Mesenchymal stem cell (in vitro differentiated cells and primary cell): ENCODE measurements around the gene FAM78B.

Source experiments
- DNase-seq: peaks from one replicate; pipeline ENCODE4 v3.0.0-alpha.2; 2013
- H2AFZ ChIP-seq: one replicate; pipeline ENCODE4 v1.6.1; 2013; ENCODE audit warnings: low read depth, mild to moderate bottlenecking, control low read depth, inconsistent platforms, low read length, moderate library complexity
- H2AK5ac ChIP-seq: 2 replicates; pipeline ENCODE4 v1.6.1; 2013; ENCODE audit warnings: low read length, moderate library complexity, mild to moderate bottlenecking, inconsistent platforms; ENCODE audit not compliant: severe bottlenecking
- H2BK120ac ChIP-seq: one replicate; pipeline ENCODE4 v1.6.1; 2013; ENCODE audit warnings: low read depth, mild to moderate bottlenecking, inconsistent platforms, low read length, moderate library complexity
- H2BK12ac ChIP-seq, 2 experiments: one replicate each; pipeline ENCODE4 v1.6.1; 2013; ENCODE audit warnings: inconsistent platforms in 2 of 2, low read length in 2 of 2, mild to moderate bottlenecking in 2 of 2, moderate library complexity in 2 of 2, control low read depth in 1 of 2
- H2BK15ac ChIP-seq: one replicate; pipeline ENCODE4 v1.6.1; 2013; ENCODE audit warnings: mild to moderate bottlenecking, low read depth, inconsistent platforms; ENCODE audit not compliant: poor library complexity, severe bottlenecking
- H2BK5ac ChIP-seq: 2 replicates; pipeline ENCODE4 v1.6.1; 2013; ENCODE audit warnings: low read depth, mild to moderate bottlenecking, low read length, control low read depth, inconsistent platforms; ENCODE audit not compliant: poor library complexity, severe bottlenecking
- H3K14ac ChIP-seq, 2 experiments: one replicate each; pipeline ENCODE4 v1.6.1; 2013; ENCODE audit warnings: inconsistent platforms in 2 of 2, low read length in 2 of 2, control low read depth in 1 of 2, mild to moderate bottlenecking in 1 of 2, moderate library complexity in 1 of 2
- H3K18ac ChIP-seq, 2 experiments: one replicate each; pipeline ENCODE4 v1.6.1; 2013; ENCODE audit warnings: inconsistent platforms in 2 of 2, low read length in 2 of 2, control low read depth in 1 of 2, low read depth in 1 of 2, mild to moderate bottlenecking in 1 of 2
- H3K23ac ChIP-seq, 2 experiments: one replicate each; pipeline ENCODE4 v1.6.1; 2013; ENCODE audit warnings: inconsistent platforms in 2 of 2, low read length in 2 of 2, mild to moderate bottlenecking in 2 of 2, moderate library complexity in 2 of 2, control low read depth in 1 of 2
- H3K27ac ChIP-seq: 2 replicates; pipeline ENCODE4 v1.5.1; 2013; ENCODE audit warnings: mild to moderate bottlenecking, moderate library complexity, low read length, control low read depth, inconsistent platforms; ENCODE audit not compliant: poor library complexity, severe bottlenecking
- H3K27me3 ChIP-seq, 2 experiments: 2 replicates each; pipeline versions ENCODE4 v1.6.1 to v1.7.0; 2013; ENCODE audit warnings: low read length in 2 of 2, mild to moderate bottlenecking in 2 of 2, moderate library complexity in 2 of 2, control low read depth in 1 of 2, inconsistent platforms in 1 of 2; ENCODE audit not compliant: control insufficient read depth in 1 of 2, insufficient read depth in 1 of 2
- H3K36me3 ChIP-seq, 2 experiments: 2 replicates each; pipeline versions ENCODE4 v1.6.1 to v1.7.0; 2013; ENCODE audit warnings: low read length in 2 of 2, control low read depth in 1 of 2, inconsistent platforms in 1 of 2, low read depth in 1 of 2, mild to moderate bottlenecking in 1 of 2; ENCODE audit not compliant: insufficient read depth in 2 of 2, control insufficient read depth in 1 of 2
- H3K4ac ChIP-seq, 2 experiments: one replicate each; pipeline ENCODE4 v1.6.1; 2013; ENCODE audit warnings: inconsistent platforms in 2 of 2, low read length in 2 of 2, mild to moderate bottlenecking in 2 of 2, moderate library complexity in 2 of 2, control low read depth in 1 of 2, low read depth in 1 of 2
- H3K4me1 ChIP-seq: 2 replicates; pipeline ENCODE4 v1.6.1; 2013; ENCODE audit warnings: low read depth, low read length, control low read depth; ENCODE audit not compliant: control insufficient read depth, insufficient read depth
- H3K4me2 ChIP-seq: 2 replicates; pipeline ENCODE4 v1.6.1; 2013; ENCODE audit warnings: low read length, mild to moderate bottlenecking, inconsistent platforms; ENCODE audit not compliant: poor library complexity, severe bottlenecking
- H3K4me3 ChIP-seq, 2 experiments: 2 replicates each; pipeline versions ENCODE4 v1.5.1 to v1.7.0; 2013; ENCODE audit warnings: low read length in 2 of 2, mild to moderate bottlenecking in 2 of 2, control low read depth in 1 of 2, low read depth in 1 of 2; ENCODE audit not compliant: insufficient read depth in 1 of 2
- H3K79me1 ChIP-seq: replicated peaks from 2 replicates; pipeline ENCODE4 v1.6.1; 2013; ENCODE audit warnings: mild to moderate bottlenecking, control low read depth, low read length, inconsistent platforms; ENCODE audit not compliant: poor library complexity, severe bottlenecking
- H3K9ac ChIP-seq: 2 replicates; pipeline ENCODE4 v1.7.0; 2013; ENCODE audit warnings: mild to moderate bottlenecking, low read length, moderate library complexity
- H3K9me3 ChIP-seq: 2 replicates; pipeline ENCODE4 v1.7.0; 2013; ENCODE audit warnings: mild to moderate bottlenecking, low read length; ENCODE audit not compliant: control insufficient read depth
- H4K8ac ChIP-seq: one replicate; pipeline ENCODE4 v1.6.1; 2013; ENCODE audit warnings: inconsistent platforms, mild to moderate bottlenecking, low read length, moderate library complexity
- H4K91ac ChIP-seq: one replicate; pipeline ENCODE4 v1.6.1; 2013; ENCODE audit warnings: mild to moderate bottlenecking, low read length, inconsistent platforms
- WGBS: methylation state at CpG from one replicate; pipeline ENCODE4 v1.1.7; 2013; ENCODE audit warnings: mixed read lengths; 5-methylcytosine and 5-hydroxymethylcytosine counted together

FAM78B gene

DNA sequence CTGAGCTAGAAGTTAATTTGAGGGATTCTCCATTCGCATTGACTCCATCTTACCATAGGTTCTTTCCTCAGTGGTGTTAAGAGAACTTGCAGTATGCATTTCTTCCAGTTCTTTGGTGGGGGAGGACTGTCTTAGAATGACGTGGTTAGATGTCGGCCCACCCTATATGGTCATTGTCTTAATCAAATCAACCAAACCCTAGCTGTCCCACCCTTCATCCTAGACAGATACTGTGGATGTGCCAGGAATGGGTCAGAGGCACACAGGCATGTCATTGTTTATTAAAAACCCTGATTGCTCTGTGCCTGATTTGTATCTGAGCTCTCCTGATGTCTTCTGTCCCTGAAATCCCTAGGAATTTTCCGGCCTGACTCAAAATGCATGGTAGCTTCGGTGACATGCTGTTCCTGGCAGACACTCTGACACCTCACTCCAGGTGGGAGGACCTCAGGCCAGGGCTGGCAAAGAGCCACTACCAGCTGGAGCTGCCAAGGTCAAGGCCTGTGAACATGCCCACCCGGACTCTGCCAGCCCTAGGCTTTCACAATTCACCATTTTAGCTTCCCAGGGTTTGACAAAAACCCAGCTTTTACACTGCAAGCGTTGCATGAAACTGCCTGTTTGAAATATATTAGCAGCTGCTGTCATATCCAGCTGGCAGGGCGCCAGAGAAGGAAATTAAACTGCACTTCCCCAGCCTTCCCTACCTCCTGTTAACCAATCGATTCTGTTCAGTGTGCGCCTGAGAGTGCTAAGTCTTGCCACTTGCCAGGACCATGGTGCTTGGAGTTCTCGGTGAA lies 134.0 kb downstream of the FAM78B start:
- Histone ChIP-seq H3K27ac (no peak overlapping the region), H3K79me1 (no peaks in the 10 kb centered on the region), H2AK5ac (no peak overlapping the region), H3K27me3 (no peaks in the 10 kb centered on the region), H2BK15ac (no peak overlapping the region), H2BK12ac (no peak overlapping the region), H2BK5ac (no peak overlapping the region), H3K23ac (no peak overlapping the region), H3K4me3 (no peak overlapping the region), H3K18ac (no peak overlapping the region), H3K9me3 (no peaks in the 10 kb centered on the region), H3K36me3 (no peaks in the 10 kb centered on the region), H3K9ac (no peak overlapping the region), H4K91ac (no peak overlapping the region), H3K4me2 (no peak overlapping the region), H2AFZ (no peak overlapping the region), H3K14ac (no peak overlapping the region), H3K4ac (no peak overlapping the region), H2BK120ac (no peak overlapping the region), H4K8ac (no peak overlapping the region), H3K4me1 (no peaks in the 10 kb centered on the region)
- no peak for DNase-seq
- WGBS = 82% methylated on average over 11 of the region's 11 CpGs

DNA sequence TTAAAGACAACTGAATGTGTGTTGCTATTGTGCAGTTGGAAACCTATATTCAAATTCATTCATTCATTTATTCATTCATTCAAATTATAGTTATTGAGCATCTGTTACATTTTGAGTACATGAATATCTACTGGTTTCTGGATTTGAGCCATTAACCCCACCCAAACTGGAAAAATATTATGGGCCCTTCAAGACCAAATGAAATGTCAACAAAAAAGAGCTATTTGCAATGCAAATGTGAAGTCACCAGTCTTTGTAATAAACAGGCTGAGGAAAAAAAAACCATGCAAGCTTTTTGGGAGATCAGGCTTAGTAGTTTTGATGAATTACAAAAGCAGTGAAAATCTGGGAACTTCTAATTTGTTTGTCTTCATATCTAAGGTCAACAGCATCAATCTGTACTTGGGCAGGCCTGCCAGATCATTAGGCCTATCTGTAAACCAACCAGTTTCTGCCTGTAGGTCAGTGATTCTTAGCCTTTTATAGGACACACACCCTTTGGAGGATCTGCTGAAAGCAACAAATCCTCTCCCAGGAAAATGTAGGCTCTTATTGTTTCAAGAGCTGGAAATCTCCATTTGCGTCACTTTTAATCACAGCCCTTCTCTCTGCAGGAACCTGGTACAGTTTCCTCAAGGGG lies 134.7 kb downstream of the FAM78B start:
- Histone ChIP-seq H3K9me3 (no peaks in the 10 kb centered on the region), H3K18ac (no peak overlapping the region)

DNA sequence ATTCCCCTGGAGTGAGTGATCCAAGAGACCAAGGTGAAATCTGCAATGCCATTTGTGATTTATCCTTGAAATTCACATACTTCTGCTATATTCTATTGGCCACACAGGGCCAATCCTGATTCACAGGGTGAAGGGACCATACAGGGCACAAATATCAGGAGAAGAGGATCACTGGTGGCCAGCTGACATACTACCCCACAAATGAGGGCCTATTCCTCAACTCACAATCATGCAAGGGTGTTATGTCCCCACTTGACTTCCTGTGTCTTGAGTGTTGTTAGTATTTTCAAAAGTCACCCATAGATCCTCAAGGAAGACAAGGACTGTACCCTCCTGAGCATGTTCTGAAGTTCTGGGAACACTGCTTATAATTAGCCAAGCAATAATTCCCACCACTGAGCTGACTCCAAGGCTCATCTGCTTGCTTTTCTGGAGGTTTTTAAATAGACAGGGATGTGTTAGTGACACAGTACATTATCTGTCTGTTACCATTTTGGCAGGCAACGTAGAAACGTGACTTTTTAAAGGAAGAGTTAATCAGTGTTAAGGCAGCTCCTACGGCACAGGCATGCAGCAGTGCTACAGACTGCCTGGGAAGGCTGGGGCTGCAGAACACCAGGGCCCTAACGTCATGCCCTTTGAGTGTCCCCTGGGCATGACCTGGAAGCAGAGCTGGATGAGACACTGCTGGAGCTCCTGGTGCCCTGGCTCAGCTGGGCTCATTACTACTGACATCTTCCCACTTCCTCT lies 137.4 kb downstream of the FAM78B start:
- WGBS = 71% methylated on average over 4 of the region's 4 CpGs
- Histone ChIP-seq H3K4ac (no peak overlapping the region), H3K18ac (no peak overlapping the region)

More for the DNA sequence above, 134.7 kb downstream of the FAM78B start:
- no peaks in the 10 kb centered on the region for H3K4me1 ChIP-seq
- no peak overlapping the region for H4K8ac ChIP-seq
- H3K23ac ChIP-seq = no peak overlapping the region
- no peaks in the 10 kb centered on the region for H3K27me3 ChIP-seq
- no peak overlapping the region for H2AFZ ChIP-seq
- H2BK120ac ChIP-seq = no peak overlapping the region
- no peak for DNase-seq
- H3K36me3 ChIP-seq = no peaks in the 10 kb centered on the region
- no peak overlapping the region for H3K14ac ChIP-seq
- H2AK5ac ChIP-seq = no peak overlapping the region
- no peaks in the 10 kb centered on the region for H3K79me1 ChIP-seq
- no peak overlapping the region for H4K91ac ChIP-seq
- no peak overlapping the region for H3K4me3 ChIP-seq
- no peak overlapping the region for H2BK5ac ChIP-seq
- no peak overlapping the region for H3K9ac ChIP-seq
- no peak overlapping the region for H3K27ac ChIP-seq
- no peak overlapping the region for H2BK12ac ChIP-seq
- no peak overlapping the region for H3K4ac ChIP-seq
- no peak overlapping the region for H3K4me2 ChIP-seq
- WGBS = 100% methylated on average over 1 of the region's 1 CpG
- H2BK15ac ChIP-seq = no peak overlapping the region

DNA sequence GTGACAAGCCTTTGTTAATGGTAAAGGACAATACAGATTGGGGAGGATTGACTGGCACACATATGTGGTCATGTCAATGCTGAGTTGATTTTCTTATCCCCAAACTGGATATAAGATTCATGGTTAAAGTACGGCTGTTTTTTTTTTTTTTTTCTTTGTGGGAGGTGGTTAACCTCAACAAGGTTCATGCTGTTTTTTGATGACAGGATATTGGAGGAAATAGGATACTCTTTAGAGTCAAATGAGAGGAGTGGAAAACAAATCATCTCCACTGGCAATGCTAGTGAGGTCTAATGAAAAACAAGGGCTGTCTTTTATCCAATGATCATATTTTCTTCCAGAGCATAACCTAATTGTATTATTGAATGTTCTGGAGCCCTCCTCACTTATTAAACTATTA lies 140.2 kb downstream of the FAM78B start:
- H3K14ac ChIP-seq = no peak overlapping the region
- H3K79me1 ChIP-seq = no peaks in the 10 kb centered on the region
- no peak overlapping the region for H3K18ac ChIP-seq
- no peak overlapping the region for H3K23ac ChIP-seq
- H2BK120ac ChIP-seq = no peak overlapping the region
- no peaks in the 10 kb centered on the region for H3K4me1 ChIP-seq
- DNase-seq = no peak
- no peak overlapping the region for H2BK15ac ChIP-seq
- no peak overlapping the region for H2BK5ac ChIP-seq
- no peaks in the 10 kb centered on the region for H3K36me3 ChIP-seq
- no peak overlapping the region for H3K9ac ChIP-seq
- H3K4me3 ChIP-seq = no peak overlapping the region
- no peak overlapping the region for H3K4ac ChIP-seq
- H3K27me3 ChIP-seq = no peaks in the 10 kb centered on the region
- no peak overlapping the region for H2AK5ac ChIP-seq
- H3K27ac ChIP-seq = no peak overlapping the region
- no peak overlapping the region for H4K91ac ChIP-seq
- H3K9me3 ChIP-seq = no peaks in the 10 kb centered on the region
- WGBS = 100% methylated on average over 1 of the region's 1 CpG
- no peak overlapping the region for H2AFZ ChIP-seq
- H3K4me2 ChIP-seq = no peak overlapping the region
- no peak overlapping the region for H2BK12ac ChIP-seq
- no peak overlapping the region for H4K8ac ChIP-seq

More for the DNA sequence above, 137.4 kb downstream of the FAM78B start:
- Histone ChIP-seq H2BK15ac (no peak overlapping the region), H3K36me3 (no peaks in the 10 kb centered on the region), H3K9me3 (no peaks in the 10 kb centered on the region), H3K79me1 (no peaks in the 10 kb centered on the region), H4K8ac (no peak overlapping the region), H3K4me2 (no peak overlapping the region), H2BK5ac (no peak overlapping the region), H3K27ac (no peak overlapping the region), H3K27me3 (no peaks in the 10 kb centered on the region), H3K9ac (no peak overlapping the region), H2AK5ac (no peak overlapping the region), H3K4me3 (no peak overlapping the region), H2AFZ (no peak overlapping the region), H3K23ac (no peak overlapping the region), H3K14ac (no peak overlapping the region), H3K4me1 (no peaks in the 10 kb centered on the region), H2BK120ac (no peak overlapping the region), H2BK12ac (no peak overlapping the region), H4K91ac (no peak overlapping the region)
- no peak for DNase-seq
